Measurements from ENCODE around the gene PARP11. TPM values are rescaled to one million over a fixed set of nuclear protein-coding genes. Genes with fewer than 3 reads are reported as not detected.

The PARP11 gene
- total and polyA plus RNA-seq, 2 donors (not counting 3 experiments of a cell fraction or from before 2014, with no cell fraction given) = 3.0 to 4.9 TPM

DNA sequence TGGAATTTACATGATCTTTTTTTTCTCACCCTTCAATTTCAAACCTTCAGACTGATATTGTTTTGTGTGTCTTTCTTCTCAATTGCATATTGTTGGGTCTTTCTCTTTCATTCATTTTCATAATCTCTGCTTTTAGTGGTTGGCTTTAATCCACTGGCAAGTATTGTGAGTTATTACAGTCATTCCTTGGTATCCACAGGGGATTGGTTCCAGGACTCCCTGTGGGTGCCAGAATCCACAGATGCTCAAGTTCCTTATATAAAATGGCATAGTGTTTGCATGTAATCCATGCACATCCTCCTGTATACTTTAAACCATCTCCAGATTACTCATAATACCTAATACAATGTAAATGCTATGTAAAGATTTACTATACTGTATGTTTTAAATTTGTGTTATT is 29.7 kb upstream of the PARP11 start:
- ChIA-PET POLR2A (no interaction called here), CTCF (no interaction called here)
- dilution Hi-C loops (cut with MboI; ENCODE audit: extremely low pct_ligation_motif_present, low sequenced_read_pairs) (no loop called here), intact Hi-C loops (cut with micrococcal nuclease) (no loop called here)
- Histone ChIP-seq H3K4me3 (replicated peaks in 1 of 3; ENCODE audit: insufficient read depth in 1 of 3, low read depth in 1 of 3, low read length in 3 of 3) (no peak overlapping the region), H3K9me1 (replicated peaks; ENCODE audit: control insufficient read depth, extremely low read depth, insufficient read depth, low read length) (no peaks in the 10 kb centered on the region), H3K79me2 (ENCODE audit: control insufficient read depth, insufficient read depth, low read length) (no peaks in the 10 kb centered on the region), H3K27me3 (ENCODE audit: control insufficient read depth in 2 of 2, insufficient read depth in 2 of 2, low read length in 2 of 2) (no peaks in the 10 kb centered on the region), H3K4me1 (ENCODE audit: control insufficient read depth, extremely low read depth, insufficient read depth, low read length) (no peaks in the 10 kb centered on the region), H3K36me3 (ENCODE audit: control insufficient read depth in 2 of 2, extremely low read depth in 1 of 2, insufficient read depth in 2 of 2, low read length in 2 of 2) (no peaks in the 10 kb centered on the region), H2AFZ (ENCODE audit: low read depth, low read length) (no peak overlapping the region), H4K20me1 (replicated peaks; ENCODE audit: control insufficient read depth, extremely low read depth, insufficient read depth, low read length) (no peaks in the 10 kb centered on the region), H3K9me3 (replicated peaks; ENCODE audit: control insufficient read depth, insufficient read depth, low read length) (no peaks in the 10 kb centered on the region), H3K27ac (ENCODE audit: insufficient read depth, low read depth, low read length) (no peak overlapping the region), H3K9ac (replicated peaks; ENCODE audit: extremely low read depth, insufficient read depth, low read length) (no peak overlapping the region), H3K4me2 (ENCODE audit: insufficient read depth, low read length) (no peak overlapping the region)
- BruUV-seq (replicated peaks) = no TSS peak
- DNase-seq (ENCODE audit: low read depth, low spot score) = no peak
- FAIRE-seq = no peak
- TF ChIP-seq EZH2 (IDR thresholded peaks at IDR 0.05; ENCODE audit: borderline replicate concordance, low read depth, low read length, severe bottlenecking) (no peak), JUN (IDR thresholded peaks at IDR 0.05; ENCODE audit: borderline replicate concordance, insufficient read depth, insufficient read length, low read depth) (no peak), POLR2AphosphoS5 (IDR thresholded peaks at IDR 0.05; ENCODE audit: insufficient read depth, low read depth, low read length) (no peak), FOS (IDR thresholded peaks at IDR 0.05; ENCODE audit: borderline replicate concordance, insufficient read depth, low read length) (no peak), POLR2A (IDR thresholded peaks at IDR 0.05; ENCODE audit: low read depth, low read length) (no peak), GATA2 (IDR thresholded peaks at IDR 0.05; ENCODE audit: insufficient read depth, insufficient read length, low read depth, low read length) (no peak), MYC (IDR thresholded peaks at IDR 0.05; ENCODE audit: low read depth, low read length) (no peak)
- TF ChIP-seq, protein P1, sequence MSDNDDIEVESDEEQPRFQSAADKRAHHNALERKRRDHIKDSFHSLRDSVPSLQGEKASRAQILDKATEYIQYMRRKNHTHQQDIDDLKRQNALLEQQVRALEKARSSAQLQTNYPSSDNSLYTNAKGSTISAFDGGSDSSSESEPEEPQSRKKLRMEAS (IDR thresholded peaks at IDR 0.05; ENCODE audit: insufficient read depth, insufficient read length) = no peak
- TF ChIP-seq, protein P2, sequence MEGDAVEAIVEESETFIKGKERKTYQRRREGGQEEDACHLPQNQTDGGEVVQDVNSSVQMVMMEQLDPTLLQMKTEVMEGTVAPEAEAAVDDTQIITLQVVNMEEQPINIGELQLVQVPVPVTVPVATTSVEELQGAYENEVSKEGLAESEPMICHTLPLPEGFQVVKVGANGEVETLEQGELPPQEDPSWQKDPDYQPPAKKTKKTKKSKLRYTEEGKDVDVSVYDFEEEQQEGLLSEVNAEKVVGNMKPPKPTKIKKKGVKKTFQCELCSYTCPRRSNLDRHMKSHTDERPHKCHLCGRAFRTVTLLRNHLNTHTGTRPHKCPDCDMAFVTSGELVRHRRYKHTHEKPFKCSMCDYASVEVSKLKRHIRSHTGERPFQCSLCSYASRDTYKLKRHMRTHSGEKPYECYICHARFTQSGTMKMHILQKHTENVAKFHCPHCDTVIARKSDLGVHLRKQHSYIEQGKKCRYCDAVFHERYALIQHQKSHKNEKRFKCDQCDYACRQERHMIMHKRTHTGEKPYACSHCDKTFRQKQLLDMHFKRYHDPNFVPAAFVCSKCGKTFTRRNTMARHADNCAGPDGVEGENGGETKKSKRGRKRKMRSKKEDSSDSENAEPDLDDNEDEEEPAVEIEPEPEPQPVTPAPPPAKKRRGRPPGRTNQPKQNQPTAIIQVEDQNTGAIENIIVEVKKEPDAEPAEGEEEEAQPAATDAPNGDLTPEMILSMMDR (IDR thresholded peaks at IDR 0.05; ENCODE audit: extremely low read depth in 1 of 2, insufficient read depth in 1 of 2, low read depth in 1 of 2, low read length in 2 of 2) = no peak

Data from endothelial cell of umbilical vein (primary cell).